Neutrophil (primary cell): Measurements from ENCODE around the gene SV2C.

Source experiments
- H3K27ac ChIP-seq: fragments of 200-600 bp; sonication (generic); 2 replicates; pipeline ENCODE4 v1.5.1; 2016; ENCODE audit warnings: mild to moderate bottlenecking, moderate library complexity
- H3K27me3 ChIP-seq: fragments of 200-600 bp; sonication (generic); 2 replicates; pipeline ENCODE4 v1.6.0; 2016; ENCODE audit warnings: mild to moderate bottlenecking
- H3K36me3 ChIP-seq: fragments of 200-600 bp; sonication (generic); 2 replicates; pipeline ENCODE4 v1.5.1; 2017
- H3K4me1 ChIP-seq, 2 experiments: fragments of 200-600 bp in 1 of 2; sonication (generic) in 1 of 2; 1 replicate in 1 of 2; 2 replicates in 1 of 2; pipeline versions ENCODE4 v1.5.1 to v1.6.1; 2013 to 2016; ENCODE audit warnings: low read depth in 1 of 2, low read length in 1 of 2, mild to moderate bottlenecking in 1 of 2, moderate library complexity in 1 of 2; ENCODE audit not compliant: control insufficient read depth in 1 of 2, insufficient read depth in 1 of 2
- H3K4me3 ChIP-seq, 2 experiments: fragments of 200-600 bp in 1 of 2; sonication (generic) in 1 of 2; 1 replicate in 1 of 2; 2 replicates in 1 of 2; pipeline ENCODE4 v1.5.1; 2013 to 2016; ENCODE audit warnings: low read depth in 1 of 2, low read length in 1 of 2, mild to moderate bottlenecking in 1 of 2, moderate library complexity in 1 of 2
- H3K9me3 ChIP-seq: fragments of 200-600 bp; sonication (generic); 2 replicates; pipeline ENCODE4 v1.5.1; 2016
- CTCF ChIP-seq: fragments of 200-600 bp; sonication (generic); IDR thresholded peaks from 2 replicates; pipeline ENCODE4 v1.5.1; 2016; ENCODE audit warnings: antibody characterized with exemption

SV2C gene

GRCh38 chr5:76175051-76175666 lies 92.0 kb downstream of the SV2C start:
- Histone ChIP-seq H3K36me3 (no peaks in the 10 kb centered on the region), H3K27ac (no peak overlapping the region), H3K27me3 (no peaks in the 10 kb centered on the region), H3K4me3 (no peak overlapping the region), H3K4me1 (peaks cover 11 to 18% of the 10 kb centered on the region in 2 experiments), H3K9me3 (no peaks in the 10 kb centered on the region)
- TF ChIP-seq CTCF: peak; percentile 42

- Histone ChIP-seq H3K9me3 (no peaks in the 10 kb centered on the region), H3K36me3 (no peaks in the 10 kb centered on the region), H3K4me1 (peaks cover 18 to 26% of the 10 kb centered on the region in 2 experiments), H3K27ac (peak overlapping the region; percentile 28), H3K4me3 (peak overlapping the region in 1 of 2 experiments; percentile 15), H3K27me3 (no peaks in the 10 kb centered on the region)
- TF ChIP-seq CTCF: no peak
Observed at GRCh38 chr5:76175821-76176403, 92.7 kb downstream of the SV2C start.

GRCh38 chr5:76177978-76178377 lies 94.8 kb downstream of the SV2C start:
- H3K27me3 ChIP-seq: no peaks in the 10 kb centered on the region
- H3K9me3 ChIP-seq: no peaks in the 10 kb centered on the region
- peaks cover 29 to 43% of the 10 kb centered on the region in 2 experiments for H3K4me1 ChIP-seq
- no peak for TF ChIP-seq CTCF
- no peaks in the 10 kb centered on the region for H3K36me3 ChIP-seq
- no peak overlapping the region for H3K27ac ChIP-seq
- no peak overlapping the region for H3K4me3 ChIP-seq

GRCh38 chr5:76178913-76179312 lies 95.7 kb downstream of the SV2C start:
- H3K36me3 ChIP-seq: no peaks in the 10 kb centered on the region
- H3K27me3 ChIP-seq: no peaks in the 10 kb centered on the region
- H3K27ac ChIP-seq: no peak overlapping the region
- H3K4me3 ChIP-seq: no peak overlapping the region
- H3K4me1 ChIP-seq: peaks cover 29 to 43% of the 10 kb centered on the region in 2 experiments
- no peaks in the 10 kb centered on the region for H3K9me3 ChIP-seq
- TF ChIP-seq CTCF: no peak

- H3K27ac ChIP-seq: peak overlapping the region; percentile 75
- no peaks in the 10 kb centered on the region for H3K27me3 ChIP-seq
- no peaks in the 10 kb centered on the region for H3K36me3 ChIP-seq
- H3K4me3 ChIP-seq: peak overlapping the region in 1 of 2 experiments; percentile 19
- H3K9me3 ChIP-seq: no peaks in the 10 kb centered on the region
- TF ChIP-seq CTCF: no peak
- peaks cover 23 to 32% of the 10 kb centered on the region in 2 experiments for H3K4me1 ChIP-seq
Observed at GRCh38 chr5:76180814-76181805, 97.9 kb downstream of the SV2C start.
